ENCODE results near the gene CDC45. TPM values are rescaled to one million over a fixed set of nuclear protein-coding genes. Genes with fewer than 3 reads are reported as not detected.

The CDC45 gene
- 3.0 and 12.2 TPM in 2 replicates for total RNA-seq

DNA sequence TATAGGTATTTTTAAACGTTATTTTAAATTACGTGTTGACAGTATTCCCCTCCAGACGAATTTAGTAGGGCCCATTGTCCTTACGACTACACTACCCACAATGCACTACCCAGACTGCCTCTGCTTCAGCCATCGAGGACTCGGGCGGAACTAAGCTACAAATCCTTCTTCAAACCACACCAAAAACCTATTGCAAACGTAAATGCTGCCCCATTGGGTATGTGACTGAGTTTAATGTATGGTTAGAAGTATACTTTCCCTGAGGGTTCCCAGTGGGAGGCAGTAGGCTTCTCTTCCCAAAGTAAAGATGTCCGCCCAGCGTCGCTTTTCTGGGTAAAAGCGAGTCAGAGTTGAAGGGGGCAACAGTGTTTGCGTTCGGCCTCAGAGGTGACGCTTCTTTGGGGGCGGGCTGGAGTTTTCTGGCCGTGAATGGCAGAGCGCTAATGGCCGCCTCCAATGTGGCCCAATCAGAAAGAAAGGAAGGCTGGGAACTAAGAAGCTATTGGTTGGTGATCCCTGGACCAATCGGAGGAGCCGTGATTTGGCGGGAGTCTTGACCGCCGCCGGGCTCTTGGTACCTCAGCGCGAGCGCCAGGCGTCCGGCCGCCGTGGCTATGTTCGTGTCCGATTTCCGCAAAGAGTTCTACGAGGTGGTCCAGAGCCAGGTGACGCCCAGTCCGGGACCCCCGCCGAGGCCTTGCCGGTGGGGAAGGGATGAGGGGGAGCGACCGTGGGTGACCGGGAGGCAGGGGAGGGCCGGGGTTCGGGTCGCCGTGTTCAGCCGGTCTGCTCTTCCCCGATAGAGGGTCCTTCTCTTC, at the start of gene CDC45:
Gene CDC45 (plus strand): TSS at position 566 of the 818 bp plus-strand sequence. CDS start 49 bp downstream, at position 615.

GRCh38 chr22:19431649-19432132, 48.0 kb upstream of the CDC45 start, which contains the start of gene HIRA:
HIRA (minus strand) TSS chr22:19431733; CDS start chr22:19431476, 257 bp downstream.

GRCh38 chr22:19432133-19432851, 47.4 kb upstream of the CDC45 start, which contains the start of gene MRPL40:
MRPL40 (plus strand) TSS chr22:19432545; CDS start chr22:19432555, 10 bp downstream.

DNA sequence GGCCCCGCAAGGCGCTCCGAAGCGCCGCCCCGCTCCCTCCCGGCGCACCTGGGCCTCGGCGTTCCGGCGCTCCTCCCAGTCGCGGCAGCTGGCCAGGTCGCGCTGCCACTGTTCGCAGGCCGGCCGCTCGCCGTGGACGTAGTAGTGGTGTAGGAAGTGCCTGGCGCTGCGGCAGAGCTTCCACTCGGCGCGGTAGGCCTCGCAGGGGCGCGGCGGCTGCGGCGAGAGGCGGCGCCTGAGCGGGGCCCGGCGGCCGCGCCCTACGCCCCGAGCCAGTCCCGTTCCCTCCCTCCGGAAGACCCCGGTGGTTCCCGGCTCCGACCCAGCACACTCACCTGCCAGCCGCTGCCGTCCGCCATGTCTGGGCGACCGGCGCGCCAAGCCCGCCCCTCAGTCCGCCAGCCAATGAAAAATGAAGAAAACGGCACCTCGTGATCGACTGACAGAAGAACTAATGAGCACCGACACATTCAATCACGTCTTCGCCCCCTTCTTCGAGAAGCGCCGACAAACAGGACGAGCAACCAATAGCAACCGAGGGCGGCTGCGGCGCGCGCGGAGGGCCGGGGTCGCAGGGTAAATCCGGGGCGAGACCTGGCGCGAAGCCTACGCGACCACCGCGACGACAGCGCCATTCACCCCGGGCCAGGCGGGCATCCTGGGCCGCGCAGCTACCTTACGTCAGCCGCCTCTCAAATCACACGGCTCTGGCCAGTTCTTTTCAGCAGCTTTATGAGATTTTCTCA, 32.2 kb upstream of the CDC45 start, which contains the start of gene C22orf39:
Gene C22orf39 (minus strand): TSS at position 382 of the 746 bp plus-strand sequence. CDS start 23 bp downstream, at position 359.

GRCh38 chr22:19478901-19479354, 792 bp upstream of the CDC45 start, which contains the start of gene UFD1:
UFD1 (minus strand) TSS chr22:19479193; CDS start chr22:19479085, 108 bp downstream.

GRCh38 chr22:19524170-19525115, 44.7 kb downstream of the CDC45 start, which contains the start of gene CLDN5:
CLDN5 (minus strand) TSS chr22:19524410; CDS start chr22:19524255, 155 bp downstream.

Other genes starting within 250 kb of the CDC45 start
- 9.1 and 9.6 TPM in 2 replicates for gene CLTCL1, start 188.2 kb upstream of the CDC45 start, total RNA-seq
- gene HIRA, start 48.2 kb upstream of the CDC45 start, total RNA-seq, result 23.0 and 23.5 TPM in 2 replicates
- gene MRPL40, start 47.4 kb upstream of the CDC45 start, total RNA-seq, result 37.2 and 57.6 TPM in 2 replicates
- gene C22orf39, start 32.2 kb upstream of the CDC45 start, total RNA-seq, result 12.7 and 18.4 TPM in 2 replicates
- gene UFD1, start 727 bp upstream of the CDC45 start, total RNA-seq, result 42.0 and 71.0 TPM in 2 replicates
- gene CLDN5, start 44.5 kb downstream of the CDC45 start, total RNA-seq, result 0.17 and 2.2 TPM in 2 replicates
- gene SEPTIN5, start 234.6 kb downstream of the CDC45 start, total RNA-seq, result 9.6 and 39.7 TPM in 2 replicates
- gene GP1BB, start 243.6 kb downstream of the CDC45 start, total RNA-seq, result 0.73 and 6.6 TPM in 2 replicates

Measured in smooth muscle cell of trachea (primary cell).